VCaP (cell line): Measurements from ENCODE around the gene DYNLT1.
A peak's percentile ranks its signal among the peaks of the same experiment; 100 is the strongest.

ENCODE experiments used
- H3K27ac ChIP-seq: fragments of 450-650 bp; 2 replicates; pipeline ENCODE4 v1.5.1; 2017
- TF ChIP-seq, protein P1 (sequence below): fragments of 450-650 bp; conservative IDR thresholded peaks from 2 replicates; pipeline ENCODE4 v1.5.1; 2017; ENCODE audit warnings: mild to moderate bottlenecking, moderate library complexity

DYNLT1 gene

GRCh38 chr6:158644231-158645063, at the start of gene DYNLT1:
TSS of gene DYNLT1 (minus strand) at chr6:158644743. CDS start at chr6:158644708, 35 bp downstream.
- peak within 1 kb of the TSS; percentile 91 for H3K27ac ChIP-seq
- TF ChIP-seq, protein P1, sequence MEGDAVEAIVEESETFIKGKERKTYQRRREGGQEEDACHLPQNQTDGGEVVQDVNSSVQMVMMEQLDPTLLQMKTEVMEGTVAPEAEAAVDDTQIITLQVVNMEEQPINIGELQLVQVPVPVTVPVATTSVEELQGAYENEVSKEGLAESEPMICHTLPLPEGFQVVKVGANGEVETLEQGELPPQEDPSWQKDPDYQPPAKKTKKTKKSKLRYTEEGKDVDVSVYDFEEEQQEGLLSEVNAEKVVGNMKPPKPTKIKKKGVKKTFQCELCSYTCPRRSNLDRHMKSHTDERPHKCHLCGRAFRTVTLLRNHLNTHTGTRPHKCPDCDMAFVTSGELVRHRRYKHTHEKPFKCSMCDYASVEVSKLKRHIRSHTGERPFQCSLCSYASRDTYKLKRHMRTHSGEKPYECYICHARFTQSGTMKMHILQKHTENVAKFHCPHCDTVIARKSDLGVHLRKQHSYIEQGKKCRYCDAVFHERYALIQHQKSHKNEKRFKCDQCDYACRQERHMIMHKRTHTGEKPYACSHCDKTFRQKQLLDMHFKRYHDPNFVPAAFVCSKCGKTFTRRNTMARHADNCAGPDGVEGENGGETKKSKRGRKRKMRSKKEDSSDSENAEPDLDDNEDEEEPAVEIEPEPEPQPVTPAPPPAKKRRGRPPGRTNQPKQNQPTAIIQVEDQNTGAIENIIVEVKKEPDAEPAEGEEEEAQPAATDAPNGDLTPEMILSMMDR, result no peak

- TF ChIP-seq, protein P1, result no peak
- no peak overlapping the region for H3K27ac ChIP-seq
Observed at GRCh38 chr6:158688860-158689259, 44.3 kb upstream of the DYNLT1 start.

GRCh38 chr6:158687506-158687905, 43.0 kb upstream of the DYNLT1 start:
- no peak overlapping the region for H3K27ac ChIP-seq
- TF ChIP-seq, protein P1, result no peak

GRCh38 chr6:158686791-158687381, 42.3 kb upstream of the DYNLT1 start:
- TF ChIP-seq, protein P1, result no peak
- no peak overlapping the region for H3K27ac ChIP-seq

- H3K27ac ChIP-seq, result no peak overlapping the region
- TF ChIP-seq, protein P1, result no peak
Observed at GRCh38 chr6:158686311-158686710, 41.8 kb upstream of the DYNLT1 start.

- TF ChIP-seq, protein P1, result no peak
- no peak overlapping the region for H3K27ac ChIP-seq
Observed at GRCh38 chr6:158684745-158685324, 40.3 kb upstream of the DYNLT1 start.

- TF ChIP-seq, protein P1, result no peak
- no peak overlapping the region for H3K27ac ChIP-seq
Observed at GRCh38 chr6:158684311-158684710, 39.8 kb upstream of the DYNLT1 start.
